Progenitor cell of endocrine pancreas (in vitro differentiated cells): ENCODE measurements around the gene SPEM2. TPM values are rescaled to one million over a fixed set of nuclear protein-coding genes. Genes with fewer than 3 reads are reported as not detected.

Experiments
- DNase-seq: peaks from one replicate; pipeline ENCODE4 v3.0.0; 2021; ENCODE audit warnings: low spot score; ENCODE audit not compliant: unreplicated experiment
- H3K27ac Mint-ChIP-seq: 2 replicates; pipeline ENCODE4 v1.8.0; 2021; ENCODE audit warnings: mild to moderate bottlenecking, moderate library complexity, mixed read lengths
- H3K27me3 Mint-ChIP-seq: 2 replicates; pipeline ENCODE4 v1.8.0; 2021; ENCODE audit warnings: mixed read lengths
- H3K36me3 Mint-ChIP-seq: 2 replicates; pipeline ENCODE4 v1.8.0; 2022; ENCODE audit warnings: mixed read lengths; ENCODE audit not compliant: insufficient read depth
- H3K4me1 Mint-ChIP-seq: 2 replicates; pipeline ENCODE4 v1.8.0; 2021; ENCODE audit warnings: low read depth, mixed read lengths
- H3K4me3 Mint-ChIP-seq: 2 replicates; pipeline ENCODE4 v1.8.0; 2021; ENCODE audit warnings: low read depth, mild to moderate bottlenecking, moderate library complexity, mixed read lengths
- H3K9me3 Mint-ChIP-seq: 2 replicates; pipeline ENCODE4 v1.8.0; 2021; ENCODE audit warnings: low read depth, mixed read lengths
- total RNA-seq: library from RNA; stranded (reverse); gene quantifications from 2 replicates; pipeline ENCODE4 v1.2.1, GENCODE V29; 2021
- TF ChIP-seq, protein P1 (sequence below): fragments of 200-600 bp; sonication (generic); IDR thresholded peaks from one replicate; pipeline ENCODE4 v1.5.0; 2021; ENCODE audit warnings: antibody characterized with exemption, mild to moderate bottlenecking; ENCODE audit not compliant: unreplicated experiment

SPEM2 gene
- total RNA-seq, 1 donor from 2014 or later: not detected

DNA sequence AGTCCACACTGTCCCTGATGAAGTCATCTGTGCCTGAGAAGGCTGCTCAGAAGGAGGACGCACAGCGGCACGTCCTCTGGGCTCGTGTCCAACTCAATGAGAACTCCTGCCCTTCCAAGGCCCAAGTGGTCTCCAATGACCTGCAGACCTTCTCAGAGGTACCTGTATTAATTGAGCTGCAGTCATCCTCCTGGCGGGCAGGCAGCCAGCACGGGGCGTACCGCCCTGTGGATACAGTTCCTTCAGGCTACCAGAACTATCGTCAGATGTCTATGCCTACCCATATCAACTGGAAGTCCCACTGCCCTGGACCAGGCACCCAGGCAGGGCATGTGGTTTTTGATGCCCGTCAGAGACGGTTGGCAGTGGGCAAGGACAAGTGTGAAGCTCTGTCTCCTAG lies 6.9 kb downstream of the SPEM2 start:
- no peaks in the 10 kb centered on the region for H3K9me3 Mint-ChIP-seq
- no peak for DNase-seq
- TF ChIP-seq, protein P1, sequence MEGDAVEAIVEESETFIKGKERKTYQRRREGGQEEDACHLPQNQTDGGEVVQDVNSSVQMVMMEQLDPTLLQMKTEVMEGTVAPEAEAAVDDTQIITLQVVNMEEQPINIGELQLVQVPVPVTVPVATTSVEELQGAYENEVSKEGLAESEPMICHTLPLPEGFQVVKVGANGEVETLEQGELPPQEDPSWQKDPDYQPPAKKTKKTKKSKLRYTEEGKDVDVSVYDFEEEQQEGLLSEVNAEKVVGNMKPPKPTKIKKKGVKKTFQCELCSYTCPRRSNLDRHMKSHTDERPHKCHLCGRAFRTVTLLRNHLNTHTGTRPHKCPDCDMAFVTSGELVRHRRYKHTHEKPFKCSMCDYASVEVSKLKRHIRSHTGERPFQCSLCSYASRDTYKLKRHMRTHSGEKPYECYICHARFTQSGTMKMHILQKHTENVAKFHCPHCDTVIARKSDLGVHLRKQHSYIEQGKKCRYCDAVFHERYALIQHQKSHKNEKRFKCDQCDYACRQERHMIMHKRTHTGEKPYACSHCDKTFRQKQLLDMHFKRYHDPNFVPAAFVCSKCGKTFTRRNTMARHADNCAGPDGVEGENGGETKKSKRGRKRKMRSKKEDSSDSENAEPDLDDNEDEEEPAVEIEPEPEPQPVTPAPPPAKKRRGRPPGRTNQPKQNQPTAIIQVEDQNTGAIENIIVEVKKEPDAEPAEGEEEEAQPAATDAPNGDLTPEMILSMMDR: no peak
- H3K4me3 Mint-ChIP-seq: no peak overlapping the region
- no peaks in the 10 kb centered on the region for H3K36me3 Mint-ChIP-seq
- H3K4me1 Mint-ChIP-seq: peaks cover 3% of the 10 kb centered on the region
- H3K27ac Mint-ChIP-seq: no peak overlapping the region
- peaks cover 10% of the 10 kb centered on the region for H3K27me3 Mint-ChIP-seq

DNA sequence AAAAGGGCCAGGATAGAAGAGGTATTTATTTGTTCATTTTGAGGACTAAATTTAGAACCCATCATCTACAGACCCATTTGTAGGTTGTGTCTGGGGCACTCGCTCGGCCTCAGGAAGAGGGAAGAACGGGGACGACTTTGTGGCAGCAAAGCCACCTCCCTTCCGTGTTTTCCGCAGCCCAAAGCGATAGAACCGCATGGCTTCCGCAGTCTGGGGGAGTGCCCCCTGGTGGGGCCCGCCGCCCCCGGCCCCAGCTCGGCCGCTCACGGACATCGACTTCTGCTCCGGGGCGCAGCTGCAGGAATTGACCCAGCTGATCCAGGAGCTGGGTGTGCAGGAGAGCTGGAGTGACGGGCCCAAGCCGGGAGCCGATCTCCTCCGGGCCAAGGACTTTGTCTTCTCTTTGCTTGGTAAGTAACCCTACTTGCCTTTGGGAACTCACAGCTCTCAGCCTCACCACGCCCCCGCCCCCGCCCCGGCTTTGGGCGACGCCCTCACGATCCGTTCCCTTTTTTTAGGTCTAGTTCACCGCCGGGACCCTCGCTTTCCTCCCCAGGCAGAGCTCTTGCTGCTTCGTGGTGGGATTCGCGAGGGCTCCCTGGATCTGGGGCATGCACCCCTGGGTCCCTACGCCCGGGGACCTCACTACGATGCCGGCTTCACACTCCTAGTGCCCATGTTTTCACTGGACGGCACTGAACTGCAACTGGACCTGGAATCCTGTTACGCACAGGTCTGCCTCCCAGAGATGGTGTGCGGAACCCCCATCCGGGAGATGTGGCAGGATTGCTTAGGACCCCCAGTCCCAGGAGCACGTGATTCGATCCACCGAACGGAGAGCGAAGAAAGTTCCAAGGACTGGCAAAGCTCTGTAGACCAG lies 10.5 kb downstream of the SPEM2 start:
- peak overlapping the region; percentile 86 for H3K4me3 Mint-ChIP-seq
- peak; percentile 43 for DNase-seq
- peaks cover 32% of the 10 kb centered on the region for H3K27me3 Mint-ChIP-seq
- peaks cover 22% of the 10 kb centered on the region for H3K4me1 Mint-ChIP-seq
- H3K27ac Mint-ChIP-seq: peak overlapping the region; percentile 97
- H3K36me3 Mint-ChIP-seq: no peaks in the 10 kb centered on the region
- H3K9me3 Mint-ChIP-seq: no peaks in the 10 kb centered on the region
- TF ChIP-seq, protein P1: peak; percentile 51

DNA sequence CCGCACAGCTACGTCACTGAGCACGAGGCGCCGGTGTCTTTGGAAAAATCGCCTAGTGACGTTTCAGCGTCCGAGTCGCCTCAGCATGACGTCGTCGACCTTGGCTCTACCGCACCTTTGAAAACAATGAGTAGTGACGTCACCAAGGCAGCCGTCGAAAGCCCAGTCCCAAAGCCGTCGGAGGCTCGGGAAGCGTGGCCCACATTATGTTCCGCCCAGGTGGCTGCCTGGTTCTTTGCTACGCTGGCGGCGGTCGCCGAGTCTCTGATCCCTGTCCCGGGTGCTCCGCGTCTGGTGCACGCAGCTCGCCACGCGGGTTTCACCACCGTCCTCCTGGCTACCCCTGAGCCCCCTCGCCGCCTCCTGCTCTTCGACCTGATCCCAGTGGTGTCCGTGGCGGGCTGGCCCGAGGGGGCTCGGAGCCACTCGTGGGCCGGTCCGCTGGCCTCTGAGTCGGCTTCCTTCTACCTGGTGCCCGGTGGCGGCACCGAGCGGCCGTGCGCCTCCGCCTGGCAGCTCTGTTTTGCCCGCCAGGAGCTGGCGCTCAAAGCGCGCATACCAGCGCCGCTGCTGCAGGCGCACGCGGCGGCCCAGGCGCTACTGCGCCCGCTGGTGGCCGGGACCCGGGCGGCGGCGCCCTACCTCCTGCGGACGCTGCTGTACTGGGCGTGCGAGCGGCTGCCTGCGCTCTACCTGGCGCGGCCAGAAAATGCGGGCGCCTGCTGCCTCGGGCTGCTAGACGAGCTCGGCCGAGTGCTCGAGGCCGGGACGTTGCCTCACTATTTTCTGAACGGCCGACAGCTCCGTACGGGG lies 11.3 kb downstream of the SPEM2 start:
- TF ChIP-seq, protein P1: peak; percentile 84
- peak overlapping the region; percentile 97 for H3K27ac Mint-ChIP-seq
- no peaks in the 10 kb centered on the region for H3K36me3 Mint-ChIP-seq
- H3K27me3 Mint-ChIP-seq: peaks cover 39% of the 10 kb centered on the region
- H3K9me3 Mint-ChIP-seq: no peaks in the 10 kb centered on the region
- peak; percentile 80 for DNase-seq
- H3K4me1 Mint-ChIP-seq: peaks cover 23% of the 10 kb centered on the region
- peak overlapping the region; percentile 86 for H3K4me3 Mint-ChIP-seq

DNA sequence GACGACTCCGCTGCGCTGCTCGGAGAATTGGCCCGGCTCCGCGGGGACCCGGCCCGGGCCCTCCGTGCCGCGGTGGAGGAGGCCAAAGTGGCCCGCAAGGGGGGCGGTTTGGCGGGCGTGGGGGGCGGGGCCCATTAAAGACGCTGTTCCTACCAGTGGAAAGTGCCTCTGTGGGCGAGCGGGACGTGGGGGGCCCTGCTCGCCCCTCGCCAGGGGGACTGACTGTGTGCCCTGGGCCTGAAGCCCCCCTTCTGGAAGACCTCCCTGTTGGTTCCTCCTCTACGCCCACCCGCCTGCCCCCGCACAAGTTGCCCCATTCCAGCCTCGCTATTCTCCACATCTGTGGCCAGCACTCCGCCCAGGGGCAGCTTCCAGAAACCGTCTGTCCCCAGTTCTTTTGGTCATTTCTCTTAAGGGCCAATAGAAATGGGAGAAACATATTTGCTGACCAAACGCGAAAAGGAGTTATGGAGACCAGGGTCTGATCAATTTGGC lies 12.0 kb downstream of the SPEM2 start:
- Mint-ChIP-seq H3K36me3 (no peaks in the 10 kb centered on the region), H3K27me3 (peaks cover 44% of the 10 kb centered on the region), H3K27ac (no peak overlapping the region), H3K4me1 (peaks cover 23% of the 10 kb centered on the region), H3K4me3 (peak overlapping the region; percentile 56), H3K9me3 (no peaks in the 10 kb centered on the region)
- no peak for DNase-seq
- TF ChIP-seq, protein P1: no peak

DNA sequence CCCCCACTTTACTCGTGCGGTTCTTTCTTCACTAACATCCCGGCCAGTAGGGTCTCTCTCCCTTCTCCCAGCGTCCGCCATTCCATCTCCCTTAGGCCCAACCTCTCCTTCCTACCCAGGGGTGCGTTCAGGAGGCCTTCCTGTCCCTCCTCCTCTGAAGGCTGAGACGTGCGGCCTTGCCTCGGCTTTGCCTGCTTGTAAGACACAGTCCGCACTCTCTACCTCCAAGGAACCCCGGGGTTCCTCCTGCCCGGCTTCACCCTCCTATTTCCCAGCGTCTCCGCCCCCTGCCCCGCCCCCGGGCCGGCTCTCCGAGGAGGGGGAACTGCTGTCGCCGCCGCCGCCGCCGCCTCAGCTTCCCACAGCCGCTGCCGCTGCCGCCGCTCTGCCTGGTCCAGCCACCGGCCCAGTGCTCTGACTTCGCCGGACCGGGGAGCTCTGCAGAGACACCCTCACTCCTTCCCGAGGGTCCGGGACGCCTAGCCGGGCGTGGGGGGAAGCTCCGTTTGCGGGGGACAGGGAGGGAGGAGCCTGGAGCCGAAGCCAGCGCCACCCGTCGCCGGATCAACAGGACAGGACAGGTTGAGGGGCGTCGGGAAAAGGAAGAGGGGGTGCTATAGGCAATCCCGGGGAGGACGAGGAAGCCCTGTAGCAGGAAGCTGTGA lies 12.7 kb downstream of the SPEM2 start:
- TF ChIP-seq, protein P1: no peak

More for the DNA sequence above, 12.7 kb downstream of the SPEM2 start:
- H3K4me1 Mint-ChIP-seq: peaks cover 23% of the 10 kb centered on the region
- peaks cover 49% of the 10 kb centered on the region for H3K27me3 Mint-ChIP-seq
- H3K9me3 Mint-ChIP-seq: no peaks in the 10 kb centered on the region
- H3K4me3 Mint-ChIP-seq: peak overlapping the region; percentile 56
- no peaks in the 10 kb centered on the region for H3K36me3 Mint-ChIP-seq
- peak overlapping the region; percentile 68 for H3K27ac Mint-ChIP-seq
- no peak for DNase-seq
